HFFc6 (cell line): Measurements from ENCODE around the gene NFX1. TPM values are rescaled to one million over a fixed set of nuclear protein-coding genes. Genes with fewer than 3 reads are reported as not detected.
A peak's percentile ranks its signal among the peaks of the same experiment; 100 is the strongest.

ENCODE experiments used
- DNase-seq: peaks from one replicate; pipeline ENCODE4 v3.0.0-alpha.2; 2018
- H3K27ac Mint-ChIP-seq: 2 replicates; pipeline ENCODE4 v1.8.0; 2020; ENCODE audit warnings: mild to moderate bottlenecking, mixed read lengths
- H3K27me3 Mint-ChIP-seq: 2 replicates; pipeline ENCODE4 v1.8.0; 2021; ENCODE audit warnings: mild to moderate bottlenecking, moderate library complexity, mixed read lengths; ENCODE audit not compliant: insufficient read depth
- H3K36me3 Mint-ChIP-seq: 2 replicates; pipeline ENCODE4 v1.8.0; 2021; ENCODE audit warnings: low read depth, mixed read lengths
- H3K4me1 Mint-ChIP-seq: 2 replicates; pipeline ENCODE4 v1.8.0; 2020; ENCODE audit warnings: low read depth, mixed read lengths
- H3K4me3 Mint-ChIP-seq: 2 replicates; pipeline ENCODE4 v1.8.0; 2020; ENCODE audit warnings: mild to moderate bottlenecking, moderate library complexity, mixed read lengths
- H3K9me3 Mint-ChIP-seq: 2 replicates; pipeline ENCODE4 v1.8.0; 2020; ENCODE audit warnings: mild to moderate bottlenecking, mixed read lengths
- total RNA-seq, 6 experiments: library from RNA; stranded (reverse); fragmentation: NEBNext Ultra II Directional; extraction: Animal tissue kit (Norgen Biotek cat#: 25700); gene quantifications; 2 replicates in 1 of 6; 3 replicates in 5 of 6; pipeline ENCODE4 v1.2.3, GENCODE V29; 2021
- TF ChIP-seq, protein P1 (sequence below): fragments of 200-600 bp; sonication (generic); IDR thresholded peaks from 2 replicates; pipeline ENCODE4 v1.5.0; 2021; ENCODE audit warnings: antibody characterized with exemption, mild to moderate bottlenecking

The NFX1 gene
- total RNA-seq, 6 experiments from 2014 or later = 25.7 to 28.0 (median 27.8) TPM

DNA sequence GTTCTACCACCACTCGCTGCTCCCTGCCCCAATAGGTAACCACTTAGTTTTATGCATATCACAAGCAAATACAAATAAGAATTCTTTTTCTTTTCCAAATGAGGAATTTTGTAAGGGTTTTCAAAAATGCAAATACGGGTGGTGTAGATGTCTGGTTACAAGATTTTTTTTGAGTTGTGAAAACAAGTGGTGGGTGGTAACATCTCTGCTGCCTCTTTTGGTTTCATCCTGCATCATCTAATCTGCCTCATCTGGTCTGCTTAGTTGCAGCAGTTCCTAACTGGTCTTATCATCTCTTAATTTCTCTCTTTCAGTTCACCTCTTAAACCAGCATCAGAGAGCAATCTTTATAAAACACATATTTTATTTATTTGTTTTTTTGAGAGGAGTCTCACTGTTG, 5.3 kb downstream of the NFX1 start:
- DNase-seq = no peak
- H3K27ac Mint-ChIP-seq = peak overlapping the region; percentile 4; the same call in 1 of the 2 replicates
- TF ChIP-seq, protein P1, sequence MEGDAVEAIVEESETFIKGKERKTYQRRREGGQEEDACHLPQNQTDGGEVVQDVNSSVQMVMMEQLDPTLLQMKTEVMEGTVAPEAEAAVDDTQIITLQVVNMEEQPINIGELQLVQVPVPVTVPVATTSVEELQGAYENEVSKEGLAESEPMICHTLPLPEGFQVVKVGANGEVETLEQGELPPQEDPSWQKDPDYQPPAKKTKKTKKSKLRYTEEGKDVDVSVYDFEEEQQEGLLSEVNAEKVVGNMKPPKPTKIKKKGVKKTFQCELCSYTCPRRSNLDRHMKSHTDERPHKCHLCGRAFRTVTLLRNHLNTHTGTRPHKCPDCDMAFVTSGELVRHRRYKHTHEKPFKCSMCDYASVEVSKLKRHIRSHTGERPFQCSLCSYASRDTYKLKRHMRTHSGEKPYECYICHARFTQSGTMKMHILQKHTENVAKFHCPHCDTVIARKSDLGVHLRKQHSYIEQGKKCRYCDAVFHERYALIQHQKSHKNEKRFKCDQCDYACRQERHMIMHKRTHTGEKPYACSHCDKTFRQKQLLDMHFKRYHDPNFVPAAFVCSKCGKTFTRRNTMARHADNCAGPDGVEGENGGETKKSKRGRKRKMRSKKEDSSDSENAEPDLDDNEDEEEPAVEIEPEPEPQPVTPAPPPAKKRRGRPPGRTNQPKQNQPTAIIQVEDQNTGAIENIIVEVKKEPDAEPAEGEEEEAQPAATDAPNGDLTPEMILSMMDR = no peak
- H3K4me3 Mint-ChIP-seq = no peak overlapping the region
- no peaks in the 10 kb centered on the region for H3K9me3 Mint-ChIP-seq
- H3K4me1 Mint-ChIP-seq = peaks cover 69% of the 10 kb centered on the region
- H3K36me3 Mint-ChIP-seq = peaks cover 67% of the 10 kb centered on the region
- H3K27me3 Mint-ChIP-seq = peaks cover 2% of the 10 kb centered on the region; the same call in 1 of the 2 replicates

DNA sequence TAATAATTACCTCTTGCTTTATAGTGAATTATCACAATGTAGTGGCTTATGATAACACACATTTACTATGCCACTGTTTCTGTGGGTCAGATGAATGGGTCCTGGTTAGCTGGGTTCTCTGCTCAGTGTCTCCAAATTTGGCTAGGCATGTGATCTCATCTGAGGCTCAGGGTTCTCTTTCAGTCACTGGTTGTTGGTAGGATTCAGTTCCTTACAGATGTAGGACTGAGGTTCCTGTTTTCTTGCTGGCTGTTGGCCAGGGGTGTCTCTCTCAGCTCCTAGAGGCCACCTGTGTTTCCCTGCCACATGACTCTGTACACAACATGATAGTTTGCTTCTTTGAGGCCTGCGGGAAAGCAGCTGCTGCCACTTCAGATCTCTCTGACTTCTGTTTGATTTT, 7.1 kb downstream of the NFX1 start:
- no peak for DNase-seq
- Mint-ChIP-seq H3K4me1 (peaks cover 56% of the 10 kb centered on the region), H3K4me3 (no peak overlapping the region; the same call in 1 of the 2 replicates), H3K36me3 (peaks cover 52% of the 10 kb centered on the region), H3K9me3 (no peaks in the 10 kb centered on the region), H3K27ac (peak overlapping the region; percentile 38), H3K27me3 (no peaks in the 10 kb centered on the region; the same call in 1 of the 2 replicates)
- TF ChIP-seq, protein P1 = no peak

DNA sequence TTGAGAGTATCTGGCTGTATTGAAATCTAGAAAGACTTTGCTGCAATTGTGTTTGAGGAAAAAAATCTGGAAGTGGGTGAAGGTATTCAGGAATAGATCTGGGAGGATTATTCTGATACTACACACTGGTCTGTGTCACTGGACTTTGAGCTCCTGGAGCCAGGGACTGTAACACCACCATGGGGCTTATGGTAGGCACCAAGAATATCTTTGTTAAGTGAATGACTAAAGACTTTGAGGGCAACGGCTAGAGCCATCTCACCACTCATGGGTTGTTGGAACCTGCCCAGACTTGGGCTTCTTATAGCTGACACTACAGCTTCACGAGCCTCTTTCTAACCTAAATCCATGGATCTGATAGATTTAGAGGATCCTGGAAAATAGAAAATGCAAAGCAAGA, 10.2 kb downstream of the NFX1 start:
- Mint-ChIP-seq H3K4me3 (no peak overlapping the region), H3K27me3 (no peaks in the 10 kb centered on the region; the same call in 1 of the 2 replicates), H3K27ac (no peak overlapping the region), H3K4me1 (peaks cover 33% of the 10 kb centered on the region), H3K9me3 (no peaks in the 10 kb centered on the region), H3K36me3 (peaks cover 34% of the 10 kb centered on the region)
- DNase-seq = no peak
- TF ChIP-seq, protein P1 = no peak

DNA sequence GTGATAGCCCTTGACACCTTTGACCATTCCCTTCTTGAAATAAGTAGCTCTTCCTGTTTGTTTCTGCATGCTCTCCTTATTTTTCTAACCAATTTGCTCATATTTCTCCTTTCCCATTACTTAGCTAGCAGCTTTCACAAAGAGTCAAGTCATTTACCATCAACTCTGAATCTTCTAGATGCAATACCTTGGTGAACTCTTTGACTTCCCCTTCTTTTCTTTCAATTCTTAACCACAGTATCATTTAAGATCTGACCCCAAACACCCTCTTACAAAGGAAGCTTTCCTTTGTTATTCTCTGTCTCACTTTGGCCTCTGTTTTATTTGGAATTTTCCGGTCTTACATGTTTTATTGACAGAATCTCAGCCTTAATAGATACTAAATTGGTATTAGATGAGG, 14.0 kb downstream of the NFX1 start:
- DNase-seq = no peak
- Mint-ChIP-seq H3K36me3 (peaks cover 6% of the 10 kb centered on the region), H3K27ac (no peak overlapping the region), H3K27me3 (no peaks in the 10 kb centered on the region; the same call in none of the 2 replicates), H3K9me3 (no peaks in the 10 kb centered on the region), H3K4me3 (no peak overlapping the region), H3K4me1 (no peaks in the 10 kb centered on the region)
- TF ChIP-seq, protein P1 = no peak

DNA sequence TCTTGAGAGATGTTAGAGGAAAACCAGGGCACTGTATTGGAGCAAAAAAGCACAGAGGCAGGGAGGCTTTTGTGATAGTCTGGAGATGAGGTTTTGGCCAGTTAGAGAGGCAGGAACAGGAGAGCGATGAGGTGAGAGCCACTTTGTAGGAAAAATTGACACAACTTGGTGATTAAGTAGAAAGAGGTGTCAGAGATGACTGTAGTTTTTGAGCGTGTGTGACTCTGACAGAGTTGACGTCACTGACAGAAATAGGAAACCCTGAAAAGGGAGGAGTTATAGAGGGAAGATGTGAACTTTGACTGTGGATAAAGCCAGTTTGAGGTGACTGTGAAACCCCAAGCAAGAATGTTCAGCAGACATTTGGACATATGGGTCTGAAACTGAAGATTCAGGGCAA, 15.7 kb downstream of the NFX1 start:
- DNase-seq = no peak
- Mint-ChIP-seq H3K9me3 (no peaks in the 10 kb centered on the region), H3K27me3 (no peaks in the 10 kb centered on the region; the same call in none of the 2 replicates), H3K36me3 (peaks cover 14% of the 10 kb centered on the region), H3K27ac (no peak overlapping the region), H3K4me3 (no peak overlapping the region), H3K4me1 (peaks cover under 1% of the 10 kb centered on the region; the same call in 1 of the 2 replicates)
- TF ChIP-seq, protein P1 = no peak

DNA sequence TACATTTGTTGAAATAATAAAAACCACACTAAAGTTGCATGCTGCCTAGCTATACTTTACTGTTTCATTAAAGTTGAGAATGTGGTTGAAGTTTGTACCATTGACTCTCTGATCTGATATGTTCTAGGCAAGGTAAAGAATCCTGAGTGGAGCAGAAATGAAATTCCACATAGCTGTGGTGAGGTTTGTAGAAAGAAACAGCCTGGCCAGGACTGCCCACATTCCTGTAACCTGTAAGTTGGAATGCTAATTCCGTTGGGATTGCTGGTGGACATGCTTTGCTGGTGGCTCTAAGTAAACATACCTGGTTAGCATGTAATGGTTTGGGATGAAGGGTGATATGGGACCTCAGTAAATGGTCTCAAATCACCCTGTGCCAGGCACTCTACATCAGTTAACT, 16.8 kb downstream of the NFX1 start:
- no peak for DNase-seq
- H3K27ac Mint-ChIP-seq = no peak overlapping the region
- H3K9me3 Mint-ChIP-seq = no peaks in the 10 kb centered on the region
- H3K36me3 Mint-ChIP-seq = peaks cover 17% of the 10 kb centered on the region
- H3K4me3 Mint-ChIP-seq = no peak overlapping the region
- TF ChIP-seq, protein P1 = no peak
- H3K27me3 Mint-ChIP-seq = no peaks in the 10 kb centered on the region; the same call in none of the 2 replicates
- H3K4me1 Mint-ChIP-seq = peaks cover 10% of the 10 kb centered on the region
